ENCODE results near the gene SNRPB2. TPM values are rescaled to one million over a fixed set of nuclear protein-coding genes. Genes with fewer than 3 reads are reported as not detected.

SNRPB2 gene
- total RNA-seq, 1 donor from 2014 or later = 26.6 TPM

- TF ChIP-seq, protein P1, sequence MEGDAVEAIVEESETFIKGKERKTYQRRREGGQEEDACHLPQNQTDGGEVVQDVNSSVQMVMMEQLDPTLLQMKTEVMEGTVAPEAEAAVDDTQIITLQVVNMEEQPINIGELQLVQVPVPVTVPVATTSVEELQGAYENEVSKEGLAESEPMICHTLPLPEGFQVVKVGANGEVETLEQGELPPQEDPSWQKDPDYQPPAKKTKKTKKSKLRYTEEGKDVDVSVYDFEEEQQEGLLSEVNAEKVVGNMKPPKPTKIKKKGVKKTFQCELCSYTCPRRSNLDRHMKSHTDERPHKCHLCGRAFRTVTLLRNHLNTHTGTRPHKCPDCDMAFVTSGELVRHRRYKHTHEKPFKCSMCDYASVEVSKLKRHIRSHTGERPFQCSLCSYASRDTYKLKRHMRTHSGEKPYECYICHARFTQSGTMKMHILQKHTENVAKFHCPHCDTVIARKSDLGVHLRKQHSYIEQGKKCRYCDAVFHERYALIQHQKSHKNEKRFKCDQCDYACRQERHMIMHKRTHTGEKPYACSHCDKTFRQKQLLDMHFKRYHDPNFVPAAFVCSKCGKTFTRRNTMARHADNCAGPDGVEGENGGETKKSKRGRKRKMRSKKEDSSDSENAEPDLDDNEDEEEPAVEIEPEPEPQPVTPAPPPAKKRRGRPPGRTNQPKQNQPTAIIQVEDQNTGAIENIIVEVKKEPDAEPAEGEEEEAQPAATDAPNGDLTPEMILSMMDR (IDR thresholded peaks at IDR 0.05; ENCODE audit: insufficient read depth, low read length, severe bottlenecking) = no peak
- Histone ChIP-seq H3K27me3 (ENCODE audit: control insufficient read depth, insufficient read depth, low read length) (no peaks in the 10 kb centered on the region), H3K4me3 (ENCODE audit: low read depth, low read length) (no peak overlapping the region), H3K36me3 (ENCODE audit: control insufficient read depth, insufficient read depth, low read length) (no peaks in the 10 kb centered on the region)
- DNase-seq (ENCODE audit: low read depth) = peak; percentile 1
- FAIRE-seq = no peak
These were observed 37.4 kb upstream of the SNRPB2 start for GRCh38 chr20:16692442-16692841.

- no peaks in the 10 kb centered on the region for H3K36me3 ChIP-seq (ENCODE audit: control insufficient read depth, insufficient read depth, low read length)
- no peak for DNase-seq (ENCODE audit: low read depth)
- FAIRE-seq = no peak
- H3K27me3 ChIP-seq (ENCODE audit: control insufficient read depth, insufficient read depth, low read length) = no peaks in the 10 kb centered on the region
- no peak overlapping the region for H3K4me3 ChIP-seq (ENCODE audit: low read depth, low read length)
- TF ChIP-seq, protein P1 (IDR thresholded peaks at IDR 0.05; ENCODE audit: insufficient read depth, low read length, severe bottlenecking) = no peak
These were observed 36.5 kb upstream of the SNRPB2 start for GRCh38 chr20:16693278-16693677.

- FAIRE-seq (no peak), DNase-seq (ENCODE audit: low read depth) (no peak)
- TF ChIP-seq, protein P1 (IDR thresholded peaks at IDR 0.05; ENCODE audit: insufficient read depth, low read length, severe bottlenecking) = no peak
- no peaks in the 10 kb centered on the region for H3K36me3 ChIP-seq (ENCODE audit: control insufficient read depth, insufficient read depth, low read length)
- no peaks in the 10 kb centered on the region for H3K27me3 ChIP-seq (ENCODE audit: control insufficient read depth, insufficient read depth, low read length)
- H3K4me3 ChIP-seq (ENCODE audit: low read depth, low read length) = no peak overlapping the region
These were observed 35.7 kb upstream of the SNRPB2 start for GRCh38 chr20:16694161-16694560.

- H3K27me3 ChIP-seq (ENCODE audit: control insufficient read depth, insufficient read depth, low read length) = no peaks in the 10 kb centered on the region
- TF ChIP-seq, protein P1 (IDR thresholded peaks at IDR 0.05; ENCODE audit: insufficient read depth, low read length, severe bottlenecking) = no peak
- H3K36me3 ChIP-seq (ENCODE audit: control insufficient read depth, insufficient read depth, low read length) = no peaks in the 10 kb centered on the region
- no peak for DNase-seq (ENCODE audit: low read depth)
- H3K4me3 ChIP-seq (ENCODE audit: low read depth, low read length) = no peak overlapping the region
- FAIRE-seq = no peak
These were observed 34.2 kb upstream of the SNRPB2 start for GRCh38 chr20:16695628-16696027.

GRCh38 chr20:16699293-16699692, 30.5 kb upstream of the SNRPB2 start:
- no peaks in the 10 kb centered on the region for H3K27me3 ChIP-seq (ENCODE audit: control insufficient read depth, insufficient read depth, low read length)
- H3K4me3 ChIP-seq (ENCODE audit: low read depth, low read length) = no peak overlapping the region
- FAIRE-seq (no peak), DNase-seq (ENCODE audit: low read depth) (no peak)
- no peaks in the 10 kb centered on the region for H3K36me3 ChIP-seq (ENCODE audit: control insufficient read depth, insufficient read depth, low read length)
- TF ChIP-seq, protein P1 (IDR thresholded peaks at IDR 0.05; ENCODE audit: insufficient read depth, low read length, severe bottlenecking) = no peak

DNA sequence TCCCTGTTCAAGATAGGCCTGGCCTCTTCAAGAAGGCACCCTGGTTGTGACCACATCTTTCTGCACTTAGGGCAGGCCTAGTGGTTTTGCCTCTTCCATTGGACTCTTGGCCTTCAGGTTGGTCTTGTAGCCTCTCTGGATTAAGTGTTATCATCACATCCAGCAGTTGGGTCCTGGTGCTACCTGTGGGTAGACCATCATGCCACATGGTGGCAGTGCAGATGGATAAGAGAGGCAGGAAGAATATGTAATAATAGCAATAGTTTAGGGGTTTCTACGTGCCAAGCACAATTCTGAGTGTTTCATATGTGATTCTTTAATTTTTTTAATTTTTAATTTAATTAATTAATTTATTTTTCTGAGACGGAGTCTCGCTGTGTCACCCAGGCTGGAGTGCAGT, 28.5 kb upstream of the SNRPB2 start:
- Histone ChIP-seq H3K36me3 (ENCODE audit: control insufficient read depth, insufficient read depth, low read length) (no peaks in the 10 kb centered on the region), H3K4me3 (ENCODE audit: low read depth, low read length) (no peak overlapping the region), H3K27me3 (ENCODE audit: control insufficient read depth, insufficient read depth, low read length) (no peaks in the 10 kb centered on the region)
- TF ChIP-seq, protein P1 (IDR thresholded peaks at IDR 0.05; ENCODE audit: insufficient read depth, low read length, severe bottlenecking) = peak; percentile 19
- DNase-seq (ENCODE audit: low read depth) (peak; percentile 12), FAIRE-seq (no peak)

Measured in bronchial epithelial cell (primary cell).